Coronary artery (tissue), 2 donors: ENCODE data around the gene DCP2.

Experiments
- DNase-seq: peaks from one replicate; pipeline ENCODE4 v3.0.0-alpha.2; 2017; ENCODE audit warnings: low spot score
- H3K27ac ChIP-seq, 2 donors: fragments of 200-600 bp; sonication (generic); one replicate each; pipeline ENCODE4 v1.5.1; 2016 to 2019
- H3K4me3 ChIP-seq: fragments of 200-600 bp; sonication (generic); 2 replicates; pipeline ENCODE4 v1.5.1; 2016; ENCODE audit warnings: mild to moderate bottlenecking, moderate library complexity
- TF ChIP-seq, protein P1 (sequence below): fragments of 200-600 bp; sonication (generic); IDR thresholded peaks from one replicate; pipeline ENCODE4 v1.5.1; 2019; ENCODE audit warnings: antibody characterized with exemption

The DCP2 gene

GRCh38 chr5:112975721-112976431, 722 bp upstream of the DCP2 start:
- peak overlapping the region; percentile 77 for H3K4me3 ChIP-seq
- TF ChIP-seq, protein P1, sequence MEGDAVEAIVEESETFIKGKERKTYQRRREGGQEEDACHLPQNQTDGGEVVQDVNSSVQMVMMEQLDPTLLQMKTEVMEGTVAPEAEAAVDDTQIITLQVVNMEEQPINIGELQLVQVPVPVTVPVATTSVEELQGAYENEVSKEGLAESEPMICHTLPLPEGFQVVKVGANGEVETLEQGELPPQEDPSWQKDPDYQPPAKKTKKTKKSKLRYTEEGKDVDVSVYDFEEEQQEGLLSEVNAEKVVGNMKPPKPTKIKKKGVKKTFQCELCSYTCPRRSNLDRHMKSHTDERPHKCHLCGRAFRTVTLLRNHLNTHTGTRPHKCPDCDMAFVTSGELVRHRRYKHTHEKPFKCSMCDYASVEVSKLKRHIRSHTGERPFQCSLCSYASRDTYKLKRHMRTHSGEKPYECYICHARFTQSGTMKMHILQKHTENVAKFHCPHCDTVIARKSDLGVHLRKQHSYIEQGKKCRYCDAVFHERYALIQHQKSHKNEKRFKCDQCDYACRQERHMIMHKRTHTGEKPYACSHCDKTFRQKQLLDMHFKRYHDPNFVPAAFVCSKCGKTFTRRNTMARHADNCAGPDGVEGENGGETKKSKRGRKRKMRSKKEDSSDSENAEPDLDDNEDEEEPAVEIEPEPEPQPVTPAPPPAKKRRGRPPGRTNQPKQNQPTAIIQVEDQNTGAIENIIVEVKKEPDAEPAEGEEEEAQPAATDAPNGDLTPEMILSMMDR = no peak
- peak overlapping the region; percentile 85 to 86 for H3K27ac ChIP-seq
- DNase-seq = no peak

- TF ChIP-seq, protein P1 = no peak
- H3K4me3 ChIP-seq = peak overlapping the region; percentile 77
- no peak for DNase-seq
- H3K27ac ChIP-seq = peak overlapping the region; percentile 85 to 86
These were observed 853 bp downstream of the DCP2 start for GRCh38 chr5:112977440-112977861.

GRCh38 chr5:112978836-112979235, 2.2 kb downstream of the DCP2 start:
- DNase-seq = no peak
- TF ChIP-seq, protein P1 = no peak
- Histone ChIP-seq H3K4me3 (peak overlapping the region; percentile 77), H3K27ac (no peak overlapping the region)

DNA sequence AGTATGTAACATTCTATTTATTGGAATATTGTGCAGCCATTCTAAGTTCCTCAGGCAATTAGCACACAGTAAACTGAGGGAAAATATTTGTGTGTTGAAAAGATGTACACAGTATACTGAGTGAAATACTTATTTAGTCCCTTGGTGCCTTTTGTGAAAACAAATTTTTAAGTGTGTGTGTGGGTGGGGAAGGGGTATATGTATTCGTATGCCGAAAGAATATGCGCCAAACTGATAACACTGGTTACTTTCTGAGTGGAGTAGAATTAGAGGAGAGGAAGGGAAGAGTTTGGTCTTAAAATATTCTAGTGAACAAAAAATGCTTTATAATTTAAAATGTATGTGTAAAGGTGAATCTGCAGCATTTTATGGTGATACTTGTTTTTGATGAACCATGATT, 3.1 kb downstream of the DCP2 start:
- DNase-seq = no peak
- no peak overlapping the region for H3K27ac ChIP-seq
- peak overlapping the region; percentile 45 for H3K4me3 ChIP-seq
- TF ChIP-seq, protein P1 = no peak

DNA sequence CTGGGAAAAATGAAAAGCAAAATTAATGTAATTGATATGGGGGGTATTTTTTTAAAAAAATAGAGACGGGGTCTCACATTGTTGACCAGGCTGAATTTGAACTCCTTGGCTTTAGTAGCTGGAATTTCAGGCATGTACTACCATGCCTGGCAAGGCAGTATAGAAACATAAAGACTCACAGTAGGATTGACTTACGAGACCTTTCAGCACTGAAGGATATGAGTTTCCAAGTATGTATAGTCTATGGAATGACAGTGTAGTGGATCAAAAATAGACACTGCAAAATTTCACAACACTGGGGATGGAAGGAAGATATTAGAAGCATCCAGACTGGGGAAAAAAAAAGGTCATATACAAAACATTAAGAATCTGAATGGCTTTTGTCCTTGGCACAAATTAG, 6.8 kb downstream of the DCP2 start:
- Histone ChIP-seq H3K4me3 (no peak overlapping the region), H3K27ac (no peak overlapping the region)
- no peak for DNase-seq
- TF ChIP-seq, protein P1 = no peak

- TF ChIP-seq, protein P1 = no peak
- DNase-seq = no peak
- H3K4me3 ChIP-seq = no peak overlapping the region
- no peak overlapping the region for H3K27ac ChIP-seq
These were observed 9.6 kb downstream of the DCP2 start for GRCh38 chr5:112986224-112986623.
